Measurements from ENCODE around the gene CCDC102A.

GRCh38 chr16:57502048-57502775 is 34.2 kb downstream of the CCDC102A start:
- TF ChIP-seq POLR2A (IDR thresholded peaks at IDR 0.05), result no peak
- TF ChIP-seq POLR2AphosphoS5 (IDR thresholded peaks at IDR 0.05), result no peak
